GM23338 (cell line): Measurements from ENCODE around the gene MKLN1. TPM values are rescaled to one million over a fixed set of nuclear protein-coding genes. Genes with fewer than 3 reads are reported as not detected.

Experiments
- ATAC-seq: fragments of 200-7000 bp; cut with Tn5 transposase; 3 replicates; pipeline ENCODE4 v1.9.1; 2020
- DNase-seq: peaks from one replicate; pipeline ENCODE4 v3.0.0-alpha.2; 2015; ENCODE audit warnings: low spot score
- H2AFZ ChIP-seq: fragments of 200-600 bp; sonication (generic); 2 replicates; pipeline ENCODE4 v1.8.0; 2016; ENCODE audit warnings: antibody characterized with exemption, mild to moderate bottlenecking, moderate library complexity
- H3F3A ChIP-seq: fragments of 200-600 bp; sonication (generic); replicated peaks from 2 replicates; pipeline ENCODE4 v1.8.0; 2017; ENCODE audit warnings: antibody characterized with exemption, mixed run types, low read depth
- H3K27ac ChIP-seq: fragments of 200-600 bp; sonication (generic); 2 replicates; pipeline ENCODE4 v1.6.1; 2016; ENCODE audit warnings: low read depth
- H3K27me3 ChIP-seq: fragments of 200-600 bp; sonication (generic); 2 replicates; pipeline ENCODE4 v1.8.0; 2016; ENCODE audit warnings: mild to moderate bottlenecking, mixed run types, moderate library complexity; ENCODE audit not compliant: insufficient read depth
- H3K36me3 ChIP-seq: fragments of 200-600 bp; sonication (generic); 2 replicates; pipeline ENCODE4 v1.8.0; 2016; ENCODE audit warnings: mild to moderate bottlenecking; ENCODE audit not compliant: insufficient read depth
- H3K4me1 ChIP-seq: fragments of 200-600 bp; sonication (generic); 2 replicates; pipeline ENCODE4 v1.8.0; 2016; ENCODE audit warnings: mild to moderate bottlenecking, moderate library complexity; ENCODE audit not compliant: insufficient read depth
- H3K4me2 ChIP-seq: fragments of 200-600 bp; sonication (generic); 2 replicates; pipeline ENCODE4 v1.7.1; 2017; ENCODE audit warnings: mixed run types
- H3K4me3 ChIP-seq: fragments of 200-600 bp; sonication (generic); 2 replicates; pipeline ENCODE4 v1.6.1; 2016; ENCODE audit warnings: mixed run types
- H3K79me2 ChIP-seq: fragments of 200-600 bp; sonication (generic); replicated peaks from 2 replicates; pipeline ENCODE4 v1.8.0; 2017; ENCODE audit warnings: mild to moderate bottlenecking; ENCODE audit not compliant: insufficient read depth
- H3K9me2 ChIP-seq: fragments of 200-600 bp; sonication (generic); 2 replicates; pipeline ENCODE4 v1.8.0; 2017; ENCODE audit not compliant: insufficient read depth
- H4K20me1 ChIP-seq: fragments of 200-600 bp; sonication (generic); replicated peaks from 2 replicates; pipeline ENCODE4 v1.8.0; 2017; ENCODE audit warnings: mild to moderate bottlenecking; ENCODE audit not compliant: insufficient read depth
- H3K27ac Mint-ChIP-seq: 2 replicates; pipeline ENCODE4 v1.8.0; 2020; ENCODE audit warnings: inconsistent platforms, mild to moderate bottlenecking, moderate library complexity, mixed read lengths
- H3K27me3 Mint-ChIP-seq: 3 replicates; pipeline ENCODE4 v1.8.0; 2022; ENCODE audit warnings: low read depth, mild to moderate bottlenecking, moderate library complexity, mixed read lengths, inconsistent platforms; ENCODE audit not compliant: insufficient read depth, poor library complexity
- H3K36me3 Mint-ChIP-seq: 3 replicates; pipeline ENCODE4 v1.8.0; 2021; ENCODE audit warnings: low read depth, mild to moderate bottlenecking, inconsistent platforms, moderate library complexity, mixed read lengths
- H3K4me1 Mint-ChIP-seq: 3 replicates; pipeline ENCODE4 v1.8.0; 2020; ENCODE audit warnings: mild to moderate bottlenecking, inconsistent platforms, mixed read lengths
- H3K4me3 Mint-ChIP-seq: 3 replicates; pipeline ENCODE4 v1.8.0; 2021; ENCODE audit warnings: moderate library complexity, mild to moderate bottlenecking, inconsistent platforms, mixed read lengths
- H3K9me3 Mint-ChIP-seq: 3 replicates; pipeline ENCODE4 v1.8.0; 2020; ENCODE audit warnings: moderate library complexity, mild to moderate bottlenecking, inconsistent platforms, mixed read lengths
- CTCF ChIP-seq, 2 experiments: fragments of 200-600 bp in 1 of 2; sonication (generic) in 1 of 2; conservative IDR thresholded peaks; 2 replicates each; pipeline versions ENCODE4 v1.5.1 to v1.6.1; 2016 to 2017; ENCODE audit warnings: antibody characterized with exemption in 2 of 2, low read depth in 2 of 2, mild to moderate bottlenecking in 2 of 2, moderate library complexity in 1 of 2
- JUNB ChIP-seq: IDR thresholded peaks from one replicate; pipeline ENCODE4 v1.6.1; 2016; ENCODE audit warnings: antibody characterized with exemption; ENCODE audit not compliant: unreplicated experiment
- NANOG ChIP-seq: IDR thresholded peaks from 2 replicates; pipeline ENCODE4 v1.6.1; 2016; ENCODE audit warnings: antibody characterized with exemption, borderline replicate concordance
- ZNF114 ChIP-seq: fragments of 250-450 bp; sonication (Bioruptor Pico); IDR thresholded peaks from 2 replicates; pipeline ENCODE4 v1.5.0; 2020; ENCODE audit warnings: mild to moderate bottlenecking, moderate library complexity
- ZNF331 ChIP-seq: fragments of 250-450 bp; sonication (Bioruptor Pico); IDR thresholded peaks from 2 replicates; pipeline ENCODE4 v1.5.0; 2020; ENCODE audit warnings: low read depth, mild to moderate bottlenecking, moderate library complexity
- ZNF462 ChIP-seq: fragments of 250-450 bp; sonication (Bioruptor Pico); IDR thresholded peaks from 2 replicates; pipeline ENCODE4 v1.5.0; 2020; ENCODE audit warnings: mild to moderate bottlenecking, moderate library complexity
- polyA plus RNA-seq: library from polyadenylated mRNA; unstranded; fragments of >200 nt; fragmentation: Nextera tagmentation; extraction: Ambion mirVana; gene quantifications from 2 replicates; pipeline ENCODE4 v1.2.1, GENCODE V29; 2016
- total RNA-seq: library from RNA; depleted of rRNA; stranded (reverse); fragments of >200 nt; shearing (Covaris generic); gene quantifications from 2 replicates; pipeline ENCODE4 v1.2.3, GENCODE V29; 2014

The MKLN1 gene
- total and polyA plus RNA-seq, 2 experiments from 2014 or later, result 25.3 to 46.5 TPM

- H3K4me1 ChIP-seq, result peaks cover 44% of the 10 kb centered on the region
- H2AFZ ChIP-seq, result no peak overlapping the region
- no peaks in the 10 kb centered on the region for H3K27me3 ChIP-seq
- H3K9me2 ChIP-seq, result no peaks in the 10 kb centered on the region
- H3K36me3 Mint-ChIP-seq, result peaks cover 6% of the 10 kb centered on the region; the same call in 2 of the 3 replicates
- H3K36me3 ChIP-seq, result no peaks in the 10 kb centered on the region
- H3K27me3 Mint-ChIP-seq, result no peaks in the 10 kb centered on the region
- peak; percentile 13 to 27; a peak in 3 of 4 replicates for TF ChIP-seq CTCF (conservative IDR thresholded peaks at IDR 0.05; ENCODE audit: low read depth in 2 of 2)
- no peak for TF ChIP-seq JUNB
- no peaks in the 10 kb centered on the region for H3F3A ChIP-seq
- no peak for DNase-seq
- H3K27ac ChIP-seq, result no peak overlapping the region
- H3K4me3 Mint-ChIP-seq, result no peak overlapping the region
- H3K4me2 ChIP-seq, result no peak overlapping the region
- peaks cover 31% of the 10 kb centered on the region for H4K20me1 ChIP-seq
- peaks cover 100% of the 10 kb centered on the region for H3K79me2 ChIP-seq
- no peak overlapping the region for H3K4me3 ChIP-seq
- no peak; the same call in 2 of the 3 replicates for ATAC-seq
- H3K27ac Mint-ChIP-seq, result no peak overlapping the region
- H3K4me1 Mint-ChIP-seq, result peaks cover 62% of the 10 kb centered on the region
- no peaks in the 10 kb centered on the region for H3K9me3 Mint-ChIP-seq
These were observed 28.5 kb downstream of the MKLN1 start for GRCh38 chr7:131355917-131356777.

- Mint-ChIP-seq H3K27ac (no peak overlapping the region), H3K4me3 (no peak overlapping the region), H3K36me3 (no peaks in the 10 kb centered on the region), H3K27me3 (no peaks in the 10 kb centered on the region), H3K4me1 (peaks cover 64% of the 10 kb centered on the region), H3K9me3 (no peaks in the 10 kb centered on the region)
- Histone ChIP-seq H3K36me3 (no peaks in the 10 kb centered on the region), H3K4me1 (peaks cover 50% of the 10 kb centered on the region), H2AFZ (no peak overlapping the region), H3K79me2 (peaks cover 100% of the 10 kb centered on the region), H4K20me1 (peaks cover 31% of the 10 kb centered on the region), H3F3A (no peaks in the 10 kb centered on the region), H3K27ac (no peak overlapping the region), H3K27me3 (no peaks in the 10 kb centered on the region), H3K4me3 (no peak overlapping the region), H3K4me2 (no peak overlapping the region), H3K9me2 (no peaks in the 10 kb centered on the region)
- DNase-seq (no peak), ATAC-seq (no peak)
- TF ChIP-seq NANOG (no peak), ZNF331 (CRISPR knock-in tag) (no peak), ZNF462 (CRISPR knock-in tag) (no peak), CTCF (conservative IDR thresholded peaks at IDR 0.05; ENCODE audit: low read depth in 2 of 2) (no peak), ZNF114 (no peak)
These were observed 29.7 kb downstream of the MKLN1 start for GRCh38 chr7:131357282-131357880.
